ENCODE results near the gene PRICKLE2.

Gene PRICKLE2

GRCh38 chr3:64253689-64254088 lies 28.4 kb upstream of the PRICKLE2 start:
- no peak for DNase-seq (ENCODE audit: low read depth)

GRCh38 chr3:64251019-64251418 lies 25.8 kb upstream of the PRICKLE2 start:
- no peak for DNase-seq (ENCODE audit: low read depth)

GRCh38 chr3:64247991-64248646 lies 22.9 kb upstream of the PRICKLE2 start:
- no peak for DNase-seq (ENCODE audit: low read depth)

- DNase-seq (ENCODE audit: low read depth), result no peak
Measured at GRCh38 chr3:64244011-64244942, 19.0 kb upstream of the PRICKLE2 start.

GRCh38 chr3:64242435-64242834 lies 17.2 kb upstream of the PRICKLE2 start:
- DNase-seq (ENCODE audit: low read depth), result no peak

- no peak for DNase-seq (ENCODE audit: low read depth)
Measured at GRCh38 chr3:64240959-64241358, 15.7 kb upstream of the PRICKLE2 start.

GRCh38 chr3:64240396-64240795 lies 15.1 kb upstream of the PRICKLE2 start:
- no peak for DNase-seq (ENCODE audit: low read depth)

GRCh38 chr3:64239841-64240240 lies 14.6 kb upstream of the PRICKLE2 start:
- DNase-seq (ENCODE audit: low read depth), result no peak

- DNase-seq (ENCODE audit: low read depth), result no peak
Measured at GRCh38 chr3:64238971-64239667, 13.9 kb upstream of the PRICKLE2 start.

GRCh38 chr3:64237083-64237482 lies 11.8 kb upstream of the PRICKLE2 start:
- no peak for DNase-seq (ENCODE audit: low read depth)

GRCh38 chr3:64235605-64236004 lies 10.3 kb upstream of the PRICKLE2 start:
- DNase-seq (ENCODE audit: low read depth), result no peak

GRCh38 chr3:64234571-64234970 lies 9.3 kb upstream of the PRICKLE2 start:
- no peak for DNase-seq (ENCODE audit: low read depth)

GRCh38 chr3:64232821-64233220 lies 7.6 kb upstream of the PRICKLE2 start:
- no peak for DNase-seq (ENCODE audit: low read depth)

- DNase-seq (ENCODE audit: low read depth), result no peak
Measured at GRCh38 chr3:64229903-64230302, 4.6 kb upstream of the PRICKLE2 start.

- DNase-seq (ENCODE audit: low read depth), result no peak
Measured at GRCh38 chr3:64228110-64228509, 2.8 kb upstream of the PRICKLE2 start.

GRCh38 chr3:64226730-64227129 lies 1.5 kb upstream of the PRICKLE2 start:
- no peak for DNase-seq (ENCODE audit: low read depth)

GRCh38 chr3:64225695-64226499 lies 631 bp upstream of the PRICKLE2 start:
- no peak for DNase-seq (ENCODE audit: low read depth)

- no peak for DNase-seq (ENCODE audit: low read depth)
Measured at GRCh38 chr3:64223791-64224745, 1.2 kb downstream of the PRICKLE2 start.

GRCh38 chr3:64222501-64223111 lies 2.7 kb downstream of the PRICKLE2 start:
- no peak for DNase-seq (ENCODE audit: low read depth)

GRCh38 chr3:64221571-64222257 lies 3.6 kb downstream of the PRICKLE2 start:
- no peak for DNase-seq (ENCODE audit: low read depth)
